Activated CD8-positive, alpha-beta memory T cell treated with anti-CD3 and anti-CD28 coated beads, Interleukin-2, amount 10 ng/mL, durations not matched to agents 7 days and 5 days (primary cell): Measurements from ENCODE around the gene PTPN2. TPM values are rescaled to one million over a fixed set of nuclear protein-coding genes. Genes with fewer than 3 reads are reported as not detected.
"Not testable (repeated sequence)": the region's sequence is repeated elsewhere in the genome, so short reads cannot be mapped to it uniquely, and the experiment has no call there.

Source experiments
- ATAC-seq: fragments of 150-1000 bp; cut with Tn5 transposase; one replicate; pipeline ENCODE4 v1.10.0; 2021; ENCODE audit warnings: moderate library complexity
- CTCF ChIA-PET: fragments of 350-600 bp; sonication (Branson Sonifier 250); formaldehyde crosslinking; loops from one replicate; lab custom pipeline; 2021; ENCODE audit warnings: antibody characterized with exemption; lab: Charles Lee
- DNase-seq: peaks from one replicate; pipeline ENCODE4 v3.0.0-alpha.2; 2020
- H3K27ac Mint-ChIP-seq: one replicate; pipeline ENCODE4 v1.8.0; 2021; ENCODE audit warnings: mild to moderate bottlenecking, mixed read lengths
- H3K27me3 Mint-ChIP-seq: one replicate; pipeline ENCODE4 v1.8.0; 2021; ENCODE audit warnings: mixed read lengths
- H3K36me3 Mint-ChIP-seq: one replicate; pipeline ENCODE4 v1.8.0; 2021; ENCODE audit warnings: mild to moderate bottlenecking, mixed read lengths
- H3K4me1 Mint-ChIP-seq: one replicate; pipeline ENCODE4 v1.8.0; 2021; ENCODE audit warnings: mixed read lengths
- H3K4me3 Mint-ChIP-seq: one replicate; pipeline ENCODE4 v1.8.0; 2021; ENCODE audit warnings: mild to moderate bottlenecking, moderate library complexity, mixed read lengths
- H3K9me3 Mint-ChIP-seq: one replicate; pipeline ENCODE4 v1.8.0; 2022; ENCODE audit warnings: low read depth, mixed read lengths
- total RNA-seq, 2 experiments: library from RNA; stranded (reverse); gene quantifications; one replicate each; pipeline ENCODE4 v1.2.3, GENCODE V29; 2021

The PTPN2 gene
- total RNA-seq, 2 experiments from 2014 or later, result 65.4 to 82.7 TPM

DNA sequence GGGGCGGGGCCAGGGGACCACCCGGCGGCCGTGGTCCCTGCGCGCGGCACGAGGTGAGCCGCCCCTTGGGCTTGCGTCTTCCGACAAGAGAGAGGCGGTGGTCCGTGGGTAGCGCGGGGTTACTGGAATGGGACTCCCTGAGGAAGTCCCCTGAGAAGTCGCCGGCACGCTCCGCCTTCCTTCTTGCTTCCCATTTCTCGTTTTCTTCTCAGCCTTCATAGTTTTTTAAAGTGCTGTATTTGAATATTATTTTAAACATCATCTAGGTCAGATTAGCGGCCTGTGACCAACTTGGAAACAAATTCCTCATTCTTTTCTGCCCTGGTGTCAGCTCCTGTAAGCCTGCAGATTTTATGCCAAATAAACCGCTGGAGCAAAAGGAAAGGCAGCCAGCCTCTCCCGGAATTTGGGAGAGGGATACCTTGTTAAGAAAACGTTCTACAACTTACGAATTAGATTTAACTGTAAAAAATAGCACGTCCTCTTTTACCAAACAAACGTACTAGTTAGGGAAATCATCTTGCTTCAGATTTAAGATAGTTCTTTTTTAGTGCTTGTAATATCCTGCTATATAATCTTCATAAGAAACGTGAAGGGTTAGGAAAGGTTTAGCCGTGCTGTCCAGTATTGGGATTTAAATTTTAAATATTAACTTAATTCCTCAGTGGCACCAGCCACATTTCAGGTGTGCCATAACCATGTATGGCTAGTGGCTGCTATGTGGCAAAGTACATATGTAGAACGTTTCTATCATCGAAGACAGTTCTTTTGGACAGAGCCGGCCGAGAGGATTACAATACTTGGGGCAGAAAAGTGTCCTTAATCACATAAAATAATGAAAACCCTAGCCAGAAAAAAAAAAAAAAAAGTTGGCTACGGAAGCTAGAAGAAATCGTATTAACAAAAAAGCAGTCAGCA, 628 bp upstream of the PTPN2 start:
- no peaks in the 10 kb centered on the region for H3K9me3 Mint-ChIP-seq
- peaks cover 10% of the 10 kb centered on the region for H3K36me3 Mint-ChIP-seq
- H3K27me3 Mint-ChIP-seq, result no peaks in the 10 kb centered on the region
- no peak for ATAC-seq
- peak overlapping the region; percentile 92 for H3K27ac Mint-ChIP-seq
- peak overlapping the region; percentile 85 for H3K4me3 Mint-ChIP-seq
- CTCF ChIA-PET, result interaction anchor here (0.7 to 5.9 kb wide), 7 partner anchors 9 to 141 kb away, joined by 3 to 38 read pairs (median 4); partner anchors contain the start of gene CEP192
- H3K4me1 Mint-ChIP-seq, result peaks cover 44% of the 10 kb centered on the region
- DNase-seq, result no peak

DNA sequence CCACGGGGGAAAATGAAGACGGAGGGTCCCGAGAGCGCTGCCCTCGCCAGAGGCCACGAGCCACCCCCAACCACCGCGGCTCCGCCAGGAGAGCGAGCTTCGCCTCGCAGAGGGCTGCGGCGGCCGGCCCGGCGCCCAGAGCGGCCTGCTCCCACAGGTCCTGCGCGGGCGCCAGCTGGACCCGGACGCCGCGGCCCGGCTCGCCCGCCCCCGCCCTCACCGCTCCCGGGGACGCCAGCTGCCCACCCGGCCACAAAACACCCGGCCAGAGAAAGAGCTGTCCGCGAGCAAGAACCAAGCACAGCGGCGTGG, 709 bp downstream of the PTPN2 start:
- Mint-ChIP-seq H3K36me3 (peaks cover 15% of the 10 kb centered on the region), H3K4me3 (peak overlapping the region; percentile 94), H3K27ac (peak overlapping the region; percentile 88), H3K4me1 (peaks cover 53% of the 10 kb centered on the region), H3K27me3 (no peaks in the 10 kb centered on the region), H3K9me3 (no peaks in the 10 kb centered on the region)
- ATAC-seq (peak; percentile 7), DNase-seq (peak; percentile 49)
- CTCF ChIA-PET, result interaction anchor here (0.7 to 5.9 kb wide), 13 partner anchors 11 to 276 kb away, joined by 3 to 38 read pairs (median 4); no protein-coding TSS in a partner anchor

DNA sequence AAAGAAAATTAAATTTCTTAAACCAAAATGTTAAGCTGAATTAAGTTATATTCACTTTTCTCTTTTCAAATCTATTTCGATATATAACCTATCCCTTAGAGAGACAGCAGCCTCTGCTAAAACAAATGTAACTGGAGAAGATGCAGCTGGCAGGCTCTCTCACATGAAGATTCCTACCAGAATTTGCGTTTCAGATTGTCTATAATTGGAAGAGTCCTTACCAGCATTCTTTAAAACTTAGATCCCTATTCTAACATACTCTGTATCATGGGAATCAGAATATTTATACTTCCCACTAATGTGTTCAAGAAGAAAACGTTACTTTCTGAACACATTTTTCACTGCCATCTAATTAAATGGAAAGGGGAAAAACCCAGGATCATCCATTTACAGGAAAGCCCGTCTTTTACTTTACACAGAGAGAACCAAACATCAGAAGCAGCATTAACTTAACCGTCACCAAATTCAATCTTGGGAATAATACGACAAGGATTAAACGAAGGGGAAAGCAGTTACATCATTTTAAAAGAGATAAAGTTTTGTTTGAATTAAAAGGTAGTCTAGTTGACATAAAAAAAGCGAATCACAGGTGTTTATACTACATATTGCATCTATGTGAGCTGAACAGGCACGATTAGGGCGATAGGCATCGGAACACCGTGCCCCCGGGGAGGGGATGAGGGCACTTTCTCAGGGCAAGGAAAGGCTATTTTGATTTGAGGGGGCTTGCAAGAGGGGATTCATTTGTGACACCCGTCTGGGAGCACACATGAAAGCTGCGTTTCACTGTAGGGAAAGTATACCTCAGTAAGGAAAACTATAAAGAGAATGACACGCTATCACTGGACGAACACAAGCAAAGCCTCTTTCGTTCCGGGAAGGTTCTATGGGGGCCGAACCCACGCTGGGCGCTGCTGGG, 1.3 kb downstream of the PTPN2 start:
- H3K36me3 Mint-ChIP-seq, result peaks cover 15% of the 10 kb centered on the region
- peaks cover 53% of the 10 kb centered on the region for H3K4me1 Mint-ChIP-seq
- no peak for ATAC-seq
- no peaks in the 10 kb centered on the region for H3K9me3 Mint-ChIP-seq
- CTCF ChIA-PET, result interaction anchor here (0.7 to 5.9 kb wide), 15 partner anchors 11 to 277 kb away, joined by 3 to 38 read pairs (median 4); no protein-coding TSS in a partner anchor
- H3K27me3 Mint-ChIP-seq, result no peaks in the 10 kb centered on the region
- no peak for DNase-seq
- H3K27ac Mint-ChIP-seq, result peak overlapping the region; percentile 88
- H3K4me3 Mint-ChIP-seq, result peak overlapping the region; percentile 94

DNA sequence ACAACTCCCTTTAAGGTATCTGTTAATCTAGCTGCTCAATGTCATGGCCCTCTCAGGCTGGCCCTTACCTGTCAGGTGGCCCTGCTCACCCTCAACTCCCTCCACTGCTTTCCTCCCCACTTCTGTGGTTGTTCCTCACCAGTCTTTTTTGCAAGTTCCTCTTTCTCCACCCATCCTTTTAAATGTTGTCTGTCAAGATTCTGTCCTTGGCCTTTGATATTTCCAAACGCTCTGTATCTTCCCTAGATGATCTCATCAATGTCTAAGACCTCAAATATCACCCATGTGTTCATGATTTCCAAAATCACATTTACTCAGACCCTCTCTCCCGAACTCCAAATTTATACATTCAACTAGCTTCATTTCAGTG, 3.5 kb downstream of the PTPN2 start:
- Mint-ChIP-seq H3K9me3 (no peaks in the 10 kb centered on the region), H3K36me3 (peaks cover 27% of the 10 kb centered on the region), H3K4me3 (no peak overlapping the region), H3K27ac (peak overlapping the region; percentile 5), H3K27me3 (no peaks in the 10 kb centered on the region), H3K4me1 (peaks cover 55% of the 10 kb centered on the region)
- DNase-seq, result no peak
- CTCF ChIA-PET, result interaction anchor here (5.9 kb wide), 1 partner anchor 14 kb away, joined by 38 read pairs; no protein-coding TSS in a partner anchor
- ATAC-seq, result no peak

DNA sequence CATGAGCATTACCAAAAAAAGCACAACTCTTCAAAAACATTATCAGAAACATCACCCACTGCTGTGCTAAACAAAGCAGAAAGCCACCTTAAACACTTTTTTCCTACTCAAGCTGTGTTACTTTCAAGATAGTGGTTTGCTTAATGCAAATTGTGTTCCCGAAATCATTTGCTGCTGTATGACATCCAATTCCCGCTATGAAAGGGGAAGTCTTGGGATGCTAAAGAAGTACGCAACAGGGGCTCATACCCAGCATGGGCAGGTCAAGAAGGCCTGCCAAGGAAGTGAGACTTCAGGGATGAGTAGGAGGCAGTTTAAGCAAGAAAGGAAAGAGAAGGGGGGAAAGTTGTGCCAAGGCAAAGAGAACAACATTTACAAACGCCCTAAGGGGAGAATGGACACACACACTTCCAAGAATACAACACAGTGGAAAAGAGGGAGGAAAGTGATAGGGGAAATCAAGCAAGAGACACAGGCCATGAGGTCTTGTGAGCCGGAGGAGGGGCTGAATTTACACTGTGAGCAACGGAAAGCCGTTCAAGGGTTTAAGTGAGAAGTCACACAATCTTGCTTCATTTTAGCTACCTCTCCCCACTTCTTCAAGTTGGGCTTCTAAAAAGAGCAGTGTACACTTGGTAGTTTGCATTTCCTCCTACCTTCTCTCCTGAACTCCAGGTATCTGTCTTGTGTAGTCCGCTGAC, 4.0 kb downstream of the PTPN2 start:
- Mint-ChIP-seq H3K36me3 (peaks cover 30% of the 10 kb centered on the region), H3K27ac (peak overlapping the region; percentile 5), H3K4me3 (peak overlapping the region; percentile 27), H3K27me3 (no peaks in the 10 kb centered on the region), H3K9me3 (no peaks in the 10 kb centered on the region), H3K4me1 (peaks cover 51% of the 10 kb centered on the region)
- CTCF ChIA-PET, result interaction anchor here (5.9 kb wide), 1 partner anchor 14 kb away, joined by 38 read pairs; no protein-coding TSS in a partner anchor
- no peak for ATAC-seq
- DNase-seq, result no peak

DNA sequence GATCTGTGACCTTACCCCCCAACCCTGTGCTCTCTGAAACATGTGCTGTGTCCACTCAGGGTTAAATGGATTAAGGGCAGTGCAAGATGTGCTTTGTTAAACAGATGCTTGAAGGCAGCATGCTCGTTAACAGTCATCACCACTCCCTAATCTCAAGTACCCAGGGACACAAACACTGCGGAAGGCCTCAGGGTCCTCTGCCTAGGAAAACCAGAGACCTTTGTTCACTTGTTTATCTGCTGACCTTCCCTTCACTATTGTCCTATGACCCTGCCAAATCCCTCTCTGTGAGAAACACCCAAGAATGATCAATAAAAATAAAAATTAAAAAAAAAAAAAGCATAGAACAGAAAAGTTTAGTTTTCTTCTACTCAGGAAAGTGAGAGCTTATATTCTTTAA, 9.0 kb downstream of the PTPN2 start:
- H3K27ac Mint-ChIP-seq, H3K4me3 Mint-ChIP-seq, CTCF ChIA-PET, H3K9me3 Mint-ChIP-seq, H3K27me3 Mint-ChIP-seq, ATAC-seq, DNase-seq: not testable (repeated sequence)
- H3K4me1 Mint-ChIP-seq, result peaks cover 28% of the 10 kb centered on the region
- H3K36me3 Mint-ChIP-seq, result peaks cover 32% of the 10 kb centered on the region

DNA sequence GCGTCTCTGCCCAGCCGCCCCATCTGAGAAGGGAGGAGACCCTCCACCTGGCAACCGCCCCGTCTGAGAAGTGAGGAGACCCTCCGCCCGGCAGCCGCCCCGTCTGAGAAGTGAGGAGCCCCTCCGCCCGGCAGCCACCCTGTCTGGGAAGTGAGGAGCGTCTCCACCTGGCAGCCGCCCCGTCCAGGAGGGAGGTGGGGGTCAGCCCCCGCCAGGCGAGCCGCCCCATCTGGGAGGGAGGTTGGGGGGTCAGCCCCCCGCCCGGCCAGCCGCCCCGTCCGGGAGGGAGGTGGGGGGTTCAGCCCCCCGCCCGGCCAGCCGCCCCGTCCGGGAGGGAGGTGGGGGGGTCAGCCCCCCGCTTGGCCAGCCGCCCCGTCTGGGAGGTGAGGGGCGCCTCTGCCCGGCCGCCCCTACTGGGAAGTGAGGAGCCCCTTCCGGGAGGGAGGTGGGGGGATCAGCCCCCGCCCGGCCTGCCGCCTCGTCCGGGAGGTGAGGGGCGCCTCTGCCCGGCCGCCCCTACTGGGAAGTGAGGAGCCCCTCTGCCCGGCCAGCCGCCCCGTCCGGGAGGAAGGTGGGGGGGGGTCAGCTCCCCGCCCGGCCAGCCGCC, 10.0 kb downstream of the PTPN2 start:
- DNase-seq, H3K27me3 Mint-ChIP-seq, H3K4me3 Mint-ChIP-seq, CTCF ChIA-PET, H3K27ac Mint-ChIP-seq, ATAC-seq, H3K9me3 Mint-ChIP-seq: not testable (repeated sequence)
- peaks cover 20% of the 10 kb centered on the region for H3K4me1 Mint-ChIP-seq
- peaks cover 28% of the 10 kb centered on the region for H3K36me3 Mint-ChIP-seq

DNA sequence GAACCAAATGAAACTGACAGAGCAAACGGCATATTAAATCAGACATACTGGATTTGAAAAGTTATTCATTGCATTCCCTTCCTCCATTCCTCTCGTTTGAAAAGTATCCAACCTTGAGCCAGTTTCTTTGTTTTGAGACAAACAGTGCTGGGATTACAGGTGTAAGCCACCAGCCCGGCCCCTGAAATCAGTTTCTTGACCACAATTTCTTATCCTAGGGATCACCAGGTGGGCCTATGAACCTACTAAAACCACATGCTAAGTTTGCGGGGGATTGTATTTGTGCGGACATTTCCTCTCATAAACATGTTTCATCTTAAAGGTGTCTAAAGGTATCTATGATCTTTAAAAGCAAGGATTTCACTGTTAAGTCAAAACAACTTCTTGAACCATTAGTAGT, 11.6 kb downstream of the PTPN2 start:
- ATAC-seq (no peak), DNase-seq (no peak)
- CTCF ChIA-PET, result no interaction called here
- Mint-ChIP-seq H3K27me3 (no peaks in the 10 kb centered on the region), H3K4me3 (no peak overlapping the region), H3K4me1 (peaks cover 22% of the 10 kb centered on the region), H3K27ac (no peak overlapping the region), H3K9me3 (no peaks in the 10 kb centered on the region), H3K36me3 (peaks cover 30% of the 10 kb centered on the region)

DNA sequence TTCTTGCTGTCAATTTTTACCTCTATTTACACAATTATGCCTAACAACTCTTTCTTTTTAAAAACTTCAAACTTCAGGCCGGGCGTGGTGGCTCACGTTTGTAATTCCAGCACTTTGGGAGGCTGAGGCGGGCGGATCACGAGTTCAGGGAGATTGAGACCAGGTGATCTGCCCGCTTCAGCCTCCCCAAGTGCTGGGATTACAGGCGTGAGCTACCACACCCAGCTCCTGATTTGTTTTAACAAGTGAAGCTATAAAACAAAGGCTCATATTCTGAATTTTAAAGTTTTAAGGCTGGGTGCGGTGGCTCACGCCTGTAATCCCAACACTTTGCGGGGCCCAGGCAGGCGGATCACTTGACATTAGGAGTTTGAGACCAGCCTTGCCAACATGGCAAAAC, 15.5 kb downstream of the PTPN2 start:
- no peak for ATAC-seq
- CTCF ChIA-PET, result no interaction called here
- Mint-ChIP-seq H3K27me3 (no peaks in the 10 kb centered on the region), H3K4me1 (peaks cover 19% of the 10 kb centered on the region), H3K9me3 (no peaks in the 10 kb centered on the region), H3K4me3 (no peak overlapping the region), H3K27ac (no peak overlapping the region), H3K36me3 (peaks cover 19% of the 10 kb centered on the region)
- no peak for DNase-seq

DNA sequence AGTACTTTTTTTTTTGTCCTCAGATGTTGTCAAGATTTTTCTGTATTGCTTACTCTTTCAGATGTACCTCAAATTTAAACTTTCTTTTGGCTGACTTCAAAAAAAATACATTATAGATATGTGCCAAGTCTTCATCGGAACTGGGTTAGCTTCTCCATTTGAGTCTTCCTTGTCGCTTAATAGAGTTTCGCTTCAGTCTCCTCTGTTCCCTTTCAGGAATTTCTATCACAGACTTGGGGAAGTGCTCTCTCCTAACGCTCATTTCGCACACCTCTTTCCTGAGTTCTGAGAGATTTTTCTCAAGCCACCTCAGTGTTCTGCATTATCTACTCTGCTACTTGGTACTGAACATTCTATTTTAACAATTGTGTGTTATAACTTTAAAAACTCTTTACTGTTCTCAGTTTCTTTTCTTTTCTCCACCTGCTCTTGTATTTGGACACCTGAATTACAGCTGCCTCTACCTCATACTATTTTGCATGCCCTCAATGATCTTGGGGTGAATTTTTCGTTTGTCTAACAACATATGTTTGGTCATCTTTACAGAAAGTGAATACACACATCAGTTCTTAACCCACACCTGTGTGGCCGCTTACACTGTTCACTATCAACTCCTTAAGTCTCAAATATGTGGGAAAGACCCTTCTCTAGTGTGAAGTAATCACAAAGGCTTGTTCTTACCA, 16.5 kb downstream of the PTPN2 start:
- no peak for ATAC-seq
- CTCF ChIA-PET, result no interaction called here
- Mint-ChIP-seq H3K36me3 (peaks cover 14% of the 10 kb centered on the region), H3K4me3 (no peak overlapping the region), H3K27ac (no peak overlapping the region), H3K4me1 (peaks cover 27% of the 10 kb centered on the region), H3K27me3 (no peaks in the 10 kb centered on the region), H3K9me3 (no peaks in the 10 kb centered on the region)
- no peak for DNase-seq

DNA sequence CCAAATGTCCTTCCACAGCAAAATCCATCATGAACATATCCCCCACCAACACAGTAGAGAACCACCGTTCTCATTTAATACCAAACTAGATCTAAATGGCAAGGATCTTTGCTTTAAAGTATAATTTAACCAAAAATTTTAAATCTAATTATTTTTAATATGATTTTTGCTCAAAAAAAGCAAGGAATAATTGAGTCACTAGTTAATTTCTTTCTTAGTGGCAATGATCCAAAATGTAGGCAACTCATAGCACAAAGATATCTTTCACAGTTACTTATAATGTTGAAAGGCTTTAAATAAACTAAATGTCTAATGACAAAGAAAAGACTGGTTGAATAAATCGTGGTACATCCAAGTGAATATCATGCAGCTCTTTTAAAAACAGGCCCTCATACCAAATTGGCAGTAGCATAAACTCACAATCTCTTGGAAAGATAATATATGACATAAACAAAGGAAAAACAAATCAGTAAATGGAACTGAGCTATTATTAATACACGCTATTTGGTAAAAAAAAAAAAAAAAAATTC, 20.3 kb downstream of the PTPN2 start:
- H3K27me3 Mint-ChIP-seq, result no peaks in the 10 kb centered on the region

More for the DNA sequence above, 20.3 kb downstream of the PTPN2 start:
- no peak overlapping the region for H3K27ac Mint-ChIP-seq
- peaks cover 47% of the 10 kb centered on the region for H3K4me1 Mint-ChIP-seq
- DNase-seq, result no peak
- H3K36me3 Mint-ChIP-seq, result peaks cover 17% of the 10 kb centered on the region
- H3K4me3 Mint-ChIP-seq, result no peak overlapping the region
- H3K9me3 Mint-ChIP-seq, result no peaks in the 10 kb centered on the region
- CTCF ChIA-PET, result interaction anchor here (0.6 to 1.7 kb wide), 5 partner anchors 7 to 25 kb away, joined by 3 to 5 read pairs (median 4); no protein-coding TSS in a partner anchor
- no peak for ATAC-seq
